ENCODE data around the gene RAC3. TPM values are rescaled to one million over a fixed set of nuclear protein-coding genes. Genes with fewer than 3 reads are reported as not detected.

RAC3 gene
- total and polyA plus RNA-seq, 2 donors, result 4.7 to 6.9 TPM

DNA sequence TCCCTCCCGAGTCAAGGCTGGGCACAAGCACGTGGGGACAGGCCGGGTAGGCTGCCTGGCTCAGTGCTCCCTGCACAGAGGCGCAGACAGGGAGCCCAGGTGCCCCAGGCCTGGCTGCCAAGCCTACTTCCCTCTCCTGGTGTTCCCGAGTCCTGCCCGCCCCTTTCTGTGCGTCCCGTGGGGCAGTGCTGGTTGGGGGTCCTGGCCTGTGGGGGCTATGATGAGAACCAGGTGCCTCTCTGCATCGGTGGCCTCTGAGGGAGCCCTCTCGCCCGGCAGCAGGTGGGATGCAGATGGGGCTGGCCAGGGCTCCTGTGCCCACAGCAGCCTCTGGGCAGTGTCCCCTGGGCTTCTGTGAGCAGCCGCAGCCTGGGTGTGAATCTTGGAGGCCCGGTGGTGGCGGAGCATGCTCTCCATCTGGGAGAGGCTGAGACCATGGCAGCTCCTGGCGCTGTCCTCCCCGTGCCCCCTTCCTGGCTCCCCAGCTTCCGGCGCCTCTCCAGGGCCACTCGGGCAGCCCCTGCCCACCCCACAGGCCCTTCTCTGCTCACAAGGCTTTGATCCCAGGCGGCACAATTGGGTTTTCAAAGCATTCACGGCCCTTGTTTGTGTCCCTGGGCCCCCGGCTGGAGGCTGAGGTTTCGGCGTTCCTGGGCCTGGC is 16.0 kb upstream of the RAC3 start:
- 95% methylated on average over 24 of the region's 24 CpGs for WGBS
- H3K9me3 ChIP-seq (ENCODE audit: control insufficient read depth in 2 of 2, insufficient read depth in 1 of 2, low read length in 1 of 2), result peaks cover 0 to 5% of the 10 kb centered on the region in 2 donors
- H3K27me3 ChIP-seq (ENCODE audit: control insufficient read depth in 2 of 2, insufficient read depth in 1 of 2, low read length in 1 of 2), result no peaks in the 10 kb centered on the region
- peaks cover 10 to 18% of the 10 kb centered on the region in 2 donors for H3K36me3 ChIP-seq (ENCODE audit: control insufficient read depth in 2 of 2, insufficient read depth in 2 of 2, low read length in 1 of 2)
- DNase-seq (ENCODE audit: low read depth in 6 of 9, low spot score in 9 of 9), result no peak
- no peak overlapping the region for H3K4me3 ChIP-seq (ENCODE audit: low read length in 2 of 2)
- peaks cover 0 to 24% of the 10 kb centered on the region in 2 donors for H3K4me1 ChIP-seq (ENCODE audit: control insufficient read depth in 2 of 2, insufficient read depth in 2 of 2, low read length in 2 of 2)
- no peak overlapping the region for H3K27ac ChIP-seq (ENCODE audit: low read depth in 1 of 2, low read length in 1 of 2)

GRCh38 chr17:82016061-82016874 is 15.2 kb upstream of the RAC3 start:
- DNase-seq (ENCODE audit: low read depth in 6 of 9, low spot score in 9 of 9), result no peak
- WGBS, result 96% methylated on average over 28 of the region's 28 CpGs
- Histone ChIP-seq H3K36me3 (ENCODE audit: control insufficient read depth in 2 of 2, insufficient read depth in 2 of 2, low read length in 1 of 2) (peaks cover 10 to 18% of the 10 kb centered on the region in 2 donors), H3K27me3 (ENCODE audit: control insufficient read depth in 2 of 2, insufficient read depth in 1 of 2, low read length in 1 of 2) (no peaks in the 10 kb centered on the region), H3K4me1 (ENCODE audit: control insufficient read depth in 2 of 2, insufficient read depth in 2 of 2, low read length in 2 of 2) (peaks cover under 1 to 29% of the 10 kb centered on the region in 2 donors), H3K4me3 (ENCODE audit: low read length in 2 of 2) (no peak overlapping the region), H3K27ac (ENCODE audit: low read depth in 1 of 2, low read length in 1 of 2) (no peak overlapping the region), H3K9me3 (ENCODE audit: control insufficient read depth in 2 of 2, insufficient read depth in 1 of 2, low read length in 1 of 2) (peaks cover 0 to 5% of the 10 kb centered on the region in 2 donors)

GRCh38 chr17:82016875-82017459 is 14.5 kb upstream of the RAC3 start:
- Histone ChIP-seq H3K4me3 (ENCODE audit: low read length in 2 of 2) (no peak overlapping the region), H3K36me3 (ENCODE audit: control insufficient read depth in 2 of 2, insufficient read depth in 2 of 2, low read length in 1 of 2) (peaks cover 10 to 16% of the 10 kb centered on the region in 2 donors), H3K9me3 (ENCODE audit: control insufficient read depth in 2 of 2, insufficient read depth in 1 of 2, low read length in 1 of 2) (peaks cover 0 to 5% of the 10 kb centered on the region in 2 donors), H3K4me1 (ENCODE audit: control insufficient read depth in 2 of 2, insufficient read depth in 2 of 2, low read length in 2 of 2) (peaks cover 8 to 29% of the 10 kb centered on the region in 2 donors), H3K27me3 (ENCODE audit: control insufficient read depth in 2 of 2, insufficient read depth in 1 of 2, low read length in 1 of 2) (no peaks in the 10 kb centered on the region), H3K27ac (ENCODE audit: low read depth in 1 of 2, low read length in 1 of 2) (no peak overlapping the region)
- 99% methylated on average over 24 of the region's 24 CpGs for WGBS
- DNase-seq (ENCODE audit: low read depth in 6 of 9, low spot score in 9 of 9), result no peak

GRCh38 chr17:82017612-82018151 is 13.8 kb upstream of the RAC3 start:
- no peak for DNase-seq (ENCODE audit: low read depth in 6 of 9, low spot score in 9 of 9)
- H3K27ac ChIP-seq (ENCODE audit: low read depth in 1 of 2, low read length in 1 of 2), result no peak overlapping the region
- 88% methylated on average over 13 of the region's 13 CpGs for WGBS
- H3K9me3 ChIP-seq (ENCODE audit: control insufficient read depth in 2 of 2, insufficient read depth in 1 of 2, low read length in 1 of 2), result peaks cover 0 to 5% of the 10 kb centered on the region in 2 donors
- peaks cover 10 to 16% of the 10 kb centered on the region in 2 donors for H3K36me3 ChIP-seq (ENCODE audit: control insufficient read depth in 2 of 2, insufficient read depth in 2 of 2, low read length in 1 of 2)
- no peaks in the 10 kb centered on the region for H3K27me3 ChIP-seq (ENCODE audit: control insufficient read depth in 2 of 2, insufficient read depth in 1 of 2, low read length in 1 of 2)
- no peak overlapping the region for H3K4me3 ChIP-seq (ENCODE audit: low read length in 2 of 2)
- H3K4me1 ChIP-seq (ENCODE audit: control insufficient read depth in 2 of 2, insufficient read depth in 2 of 2, low read length in 2 of 2), result peaks cover 8 to 26% of the 10 kb centered on the region in 2 donors

- WGBS, result 95% methylated on average over 19 of the region's 19 CpGs
- H3K4me3 ChIP-seq (ENCODE audit: low read length in 2 of 2), result no peak overlapping the region
- peaks cover 10 to 16% of the 10 kb centered on the region in 2 donors for H3K36me3 ChIP-seq (ENCODE audit: control insufficient read depth in 2 of 2, insufficient read depth in 2 of 2, low read length in 1 of 2)
- peaks cover 0 to 5% of the 10 kb centered on the region in 2 donors for H3K9me3 ChIP-seq (ENCODE audit: control insufficient read depth in 2 of 2, insufficient read depth in 1 of 2, low read length in 1 of 2)
- DNase-seq (ENCODE audit: low read depth in 6 of 9, low spot score in 9 of 9), result no peak
- H3K27ac ChIP-seq (ENCODE audit: low read depth in 1 of 2, low read length in 1 of 2), result no peak overlapping the region
- peaks cover 8 to 20% of the 10 kb centered on the region in 2 donors for H3K4me1 ChIP-seq (ENCODE audit: control insufficient read depth in 2 of 2, insufficient read depth in 2 of 2, low read length in 2 of 2)
- no peaks in the 10 kb centered on the region for H3K27me3 ChIP-seq (ENCODE audit: control insufficient read depth in 2 of 2, insufficient read depth in 1 of 2, low read length in 1 of 2)
These were observed 13.1 kb upstream of the RAC3 start for GRCh38 chr17:82018152-82018988.

DNA sequence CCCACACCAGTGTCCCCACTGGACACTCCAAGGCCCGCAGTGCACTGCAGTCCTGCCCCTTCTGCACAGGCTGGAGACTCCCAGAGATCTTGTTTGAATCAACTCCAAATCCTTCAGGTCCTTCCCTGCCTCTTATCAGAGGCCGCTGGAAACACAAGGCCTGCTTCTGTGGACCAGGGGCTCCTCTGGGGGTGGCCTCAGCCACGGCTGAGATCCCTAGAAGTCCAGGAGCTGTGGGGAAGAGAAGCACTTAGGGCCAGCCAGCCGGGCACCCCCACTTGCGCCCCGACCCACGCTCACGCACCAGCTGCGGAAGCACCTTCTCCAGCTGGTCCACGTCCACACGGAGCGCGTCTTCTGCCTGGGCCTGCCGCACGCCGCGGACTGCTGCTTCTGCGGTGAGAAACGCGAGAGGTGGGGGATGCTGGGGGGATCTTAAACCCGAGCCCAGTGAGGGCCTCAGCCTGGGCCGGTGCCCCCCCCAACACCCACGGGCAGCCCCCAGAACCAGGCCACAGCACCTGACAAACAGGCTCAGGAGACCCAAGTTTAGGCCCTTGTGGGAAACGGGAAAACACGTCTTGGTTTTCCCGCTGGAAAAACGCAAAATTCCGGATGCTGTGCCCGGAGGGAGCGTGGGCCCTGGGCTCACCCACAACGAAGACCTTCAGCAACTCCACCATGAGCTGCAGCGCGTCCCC is 12.3 kb upstream of the RAC3 start:
- 96% methylated on average over 33 of the region's 33 CpGs for WGBS
- Histone ChIP-seq H3K27ac (ENCODE audit: low read depth in 1 of 2, low read length in 1 of 2) (no peak overlapping the region), H3K27me3 (ENCODE audit: control insufficient read depth in 2 of 2, insufficient read depth in 1 of 2, low read length in 1 of 2) (no peaks in the 10 kb centered on the region), H3K36me3 (ENCODE audit: control insufficient read depth in 2 of 2, insufficient read depth in 2 of 2, low read length in 1 of 2) (peaks cover 10 to 16% of the 10 kb centered on the region in 2 donors), H3K4me3 (ENCODE audit: low read length in 2 of 2) (no peak overlapping the region), H3K4me1 (ENCODE audit: control insufficient read depth in 2 of 2, insufficient read depth in 2 of 2, low read length in 2 of 2) (peaks cover 12 to 28% of the 10 kb centered on the region in 2 donors), H3K9me3 (ENCODE audit: control insufficient read depth in 2 of 2, insufficient read depth in 1 of 2, low read length in 1 of 2) (peaks cover 0 to 5% of the 10 kb centered on the region in 2 donors)
- no peak for DNase-seq (ENCODE audit: low read depth in 6 of 9, low spot score in 9 of 9)

- DNase-seq (ENCODE audit: low read depth in 6 of 9, low spot score in 9 of 9), result peak in 3 of 9 donors; percentile 45 to 56 (median 49)
These were observed 11.5 kb upstream of the RAC3 start for GRCh38 chr17:82019690-82020571.

More at GRCh38 chr17:82019690-82020571, 11.5 kb upstream of the RAC3 start:
- Histone ChIP-seq H3K27ac (ENCODE audit: low read depth in 1 of 2, low read length in 1 of 2) (no peak overlapping the region), H3K4me1 (ENCODE audit: control insufficient read depth in 2 of 2, insufficient read depth in 2 of 2, low read length in 2 of 2) (peaks cover 14 to 35% of the 10 kb centered on the region in 2 donors), H3K4me3 (ENCODE audit: low read length in 2 of 2) (no peak overlapping the region), H3K9me3 (ENCODE audit: control insufficient read depth in 2 of 2, insufficient read depth in 1 of 2, low read length in 1 of 2) (peaks cover 0 to 5% of the 10 kb centered on the region in 2 donors), H3K36me3 (ENCODE audit: control insufficient read depth in 2 of 2, insufficient read depth in 2 of 2, low read length in 1 of 2) (peaks cover 10 to 16% of the 10 kb centered on the region in 2 donors), H3K27me3 (ENCODE audit: control insufficient read depth in 2 of 2, insufficient read depth in 1 of 2, low read length in 1 of 2) (no peaks in the 10 kb centered on the region)
- 83% methylated on average over 34 of the region's 34 CpGs for WGBS

All from thymus (tissue), 11 donors.